Stomach (tissue), 19 donors: ENCODE measurements around the gene SEC23A. TPM values are rescaled to one million over a fixed set of nuclear protein-coding genes. Genes with fewer than 3 reads are reported as not detected.
"Not testable (repeated sequence)": the region's sequence is repeated elsewhere in the genome, so short reads cannot be mapped to it uniquely, and the experiment has no call there.

Experiments
- DNase-seq, 2 donors: peaks; one replicate each; pipeline versions ENCODE4 v3.0.0 to v3.0.0-alpha.2; 2013 to 2019
- H3K27ac ChIP-seq, 5 donors: fragments of 200-600 bp in 4 of 5; sonication (generic) in 4 of 5; one replicate each; pipeline ENCODE4 v1.5.1; 2013 to 2019; ENCODE audit warnings: mild to moderate bottlenecking in 1 of 5, moderate library complexity in 1 of 5
- H3K27me3 ChIP-seq, 3 donors: fragments of 200-600 bp; sonication (generic); one replicate each; pipeline ENCODE4 v1.5.1; 2017 to 2019; ENCODE audit warnings: mixed run types in 1 of 3
- H3K36me3 ChIP-seq, 4 donors: fragments of 200-600 bp; sonication (generic); 1 replicate in 3 of 4; 2 replicates in 1 of 4; pipeline ENCODE4 v1.5.1; 2016 to 2019
- H3K4me1 ChIP-seq, 4 donors: fragments of 200-600 bp; sonication (generic); one replicate each; pipeline ENCODE4 v1.5.1; 2016 to 2019
- H3K4me3 ChIP-seq, 4 donors: fragments of 200-600 bp; sonication (generic) in 3 of 4; one replicate each; pipeline ENCODE4 v1.5.1; 2016 to 2019; ENCODE audit warnings: mild to moderate bottlenecking in 1 of 4
- H3K9me3 ChIP-seq, 4 donors: fragments of 200-600 bp; sonication (generic); one replicate each; pipeline ENCODE4 v1.5.1; 2016 to 2019
- CTCF ChIP-seq, 7 experiments: fragments of 450-650 bp in 4 of 7; fragments of 200-600 bp in 3 of 7; sonication (generic) in 3 of 7; IDR thresholded peaks; one replicate each; pipeline ENCODE4 v1.5.1; 2016 to 2019; ENCODE audit warnings: antibody characterized with exemption in 7 of 7, control low read depth in 2 of 7, mild to moderate bottlenecking in 1 of 7
- EP300 ChIP-seq: sonication (generic); formaldehyde crosslinking; IDR thresholded peaks from one replicate; pipeline ENCODE4 v1.6.1; 2017; ENCODE audit warnings: antibody characterized with exemption
- POLR2A ChIP-seq, 4 donors: fragments of 450-650 bp; IDR thresholded peaks; one replicate each; pipeline ENCODE4 v1.6.1; 2016; ENCODE audit warnings: antibody characterized with exemption in 4 of 4, control low read depth in 2 of 4, mild to moderate bottlenecking in 1 of 4, moderate library complexity in 1 of 4
- POLR2AphosphoS5 ChIP-seq, 3 donors: sonication (generic); formaldehyde crosslinking; IDR thresholded peaks; one replicate each; pipeline ENCODE4 v1.6.1; 2016; ENCODE audit warnings: antibody characterized with exemption in 3 of 3
- WGBS, 5 donors: extraction: QIAGEN DNeasy Blood & Tissue Kit in 3 of 5; methylation state at CpG; one replicate each; pipeline versions ENCODE4 v1.1.5 to v1.1.7; 2013 to 2018; 5-methylcytosine and 5-hydroxymethylcytosine counted together
- intact Hi-C: fragments of 100-400 bp; cut with DNase I; formaldehyde crosslinking; loops from one replicate; pipeline ENCODE4 v1.15.1; 2023; ENCODE audit warnings: low total_unique reads
- long read RNA-seq, 10 donors: transcript quantifications; one replicate each; lab custom pipeline, GENCODE V29; 2026
- polyA plus RNA-seq, 3 donors: library from polyadenylated mRNA; stranded (reverse); fragments of 200-250 nt; gene quantifications; one replicate each; pipeline ENCODE4 v1.2.3, GENCODE V29; 2013
- total RNA-seq, 5 donors: library from RNA; depleted of rRNA; stranded (reverse); fragments of >200 nt; gene quantifications; one replicate each; pipeline versions ENCODE4 v1.1.0 to v1.2.3, GENCODE V29; 2014 to 2016
- donor health status: healthy with polysubstance abuse.
- donor health status: Bipolar disorder and iron deficiency.
- donor health status: healthy.

Gene SEC23A
- 100 to 1,000 TPM in 3 of 5 donors, 10 to 100 TPM in 2; 54.6 to 584 (median 171) TPM for total RNA-seq
- polyA plus RNA-seq, result 10 to 100 TPM; 12.3 to 14.8 (median 14.4) TPM
- long read RNA-seq, donor 1, full-length matches to known transcripts, result 7 of 12 reads
- long read RNA-seq, donor 1, partial matches to known transcripts, result 5 of 12 reads
- long read RNA-seq, donor 1, other reads (novel, unspliced or antisense), result 0 of 12 reads
- long read RNA-seq, donor 2, full-length matches to known transcripts, result 10 of 19 reads
- long read RNA-seq, donor 2, partial matches to known transcripts, result 9 of 19 reads
- long read RNA-seq, donor 2, other reads (novel, unspliced or antisense), result 0 of 19 reads
- long read RNA-seq, donor 3, full-length matches to known transcripts, result 8 of 8 reads
- long read RNA-seq, donor 3, partial matches to known transcripts, result 0 of 8 reads
- long read RNA-seq, donor 3, other reads (novel, unspliced or antisense), result 0 of 8 reads
- long read RNA-seq, donor 4, result 0 reads
- long read RNA-seq, donor 5, full-length matches to known transcripts, result 8 of 8 reads
- long read RNA-seq, donor 5, partial matches to known transcripts, result 0 of 8 reads
- long read RNA-seq, donor 5, other reads (novel, unspliced or antisense), result 0 of 8 reads
- long read RNA-seq, donor 6, full-length matches to known transcripts, result 10 of 479 reads
- long read RNA-seq, donor 6, partial matches to known transcripts, result 454 of 479 reads
- long read RNA-seq, donor 6, other reads (novel, unspliced or antisense), result 15 of 479 reads
- long read RNA-seq, donor 7, full-length matches to known transcripts, result 11 of 222 reads
- long read RNA-seq, donor 7, partial matches to known transcripts, result 166 of 222 reads
- long read RNA-seq, donor 7, other reads (novel, unspliced or antisense), result 45 of 222 reads
- long read RNA-seq, donor 8, full-length matches to known transcripts, result 6 of 6 reads
- long read RNA-seq, donor 8, partial matches to known transcripts, result 0 of 6 reads
- long read RNA-seq, donor 8, other reads (novel, unspliced or antisense), result 0 of 6 reads
- long read RNA-seq, donor 9, full-length matches to known transcripts, result 10 of 10 reads
- long read RNA-seq, donor 9, partial matches to known transcripts, result 0 of 10 reads
- long read RNA-seq, donor 9, other reads (novel, unspliced or antisense), result 0 of 10 reads
- long read RNA-seq, donor 10, full-length matches to known transcripts, result 7 of 7 reads
- long read RNA-seq, donor 10, partial matches to known transcripts, result 0 of 7 reads
- long read RNA-seq, donor 10, other reads (novel, unspliced or antisense), result 0 of 7 reads

GRCh38 chr14:39102969-39103957, at the start of gene SEC23A:
Gene SEC23A, minus strand, starts transcription at chr14:39103235. Its CDS starts 7,117 bp downstream, at chr14:39096118.
- 0 to 2% (median 1%) methylated on average over 13 to 58 of the region's 58 CpGs for WGBS, 5 donors
- Histone ChIP-seq H3K9me3 (no peaks in the 10 kb centered on the region), H3K4me3 (peak within 1 kb of the TSS; percentile 73 to 96 (median 90)), H3K27me3 (no peaks in the 10 kb centered on the region), H3K27ac (peak within 1 kb of the TSS; percentile 97 to 100 (median 99)), H3K36me3 (no peaks in the 10 kb centered on the region), H3K4me1 (peaks cover 14 to 60% (median 38%) of the 10 kb centered on the region in 4 donors)
- intact Hi-C loops, result loop anchor here (10.0 kb wide), 1 partner anchor 62 kb away; no protein-coding TSS in a partner anchor
- peak; percentile 92 to 97 for DNase-seq
- TF ChIP-seq EP300, result no peak
- peak; percentile 70 to 98 (median 96) for TF ChIP-seq POLR2AphosphoS5 (IDR thresholded peaks at IDR 0.05)
- TF ChIP-seq POLR2A (IDR thresholded peaks at IDR 0.05), result peak in 2 of 4 donors; percentile 62 to 85

GRCh38 chr14:39145266-39145966, 42.4 kb upstream of the SEC23A start:
- DNase-seq, result peak in 1 of 2 donors; percentile 52

GRCh38 chr14:39143226-39143625, 40.2 kb upstream of the SEC23A start:
- intact Hi-C loops, H3K4me3 ChIP-seq, H3K9me3 ChIP-seq, H3K4me1 ChIP-seq, H3K27ac ChIP-seq, DNase-seq, H3K27me3 ChIP-seq: not testable (repeated sequence)
- WGBS, 5 donors, result 66 to 79% (median 73%) methylated on average over 2 of the region's 2 CpGs
- H3K36me3 ChIP-seq, result peaks cover 0 to 64% (median 52%) of the 10 kb centered on the region in 4 donors

More at GRCh38 chr14:39145266-39145966, 42.4 kb upstream of the SEC23A start:
- H3K27ac ChIP-seq, result no peak overlapping the region
- TF ChIP-seq POLR2A (IDR thresholded peaks at IDR 0.05) (no peak), CTCF (IDR thresholded peaks at IDR 0.05) (no peak), EP300 (no peak), POLR2AphosphoS5 (IDR thresholded peaks at IDR 0.05) (no peak)
- 48 to 75% (median 60%) methylated on average over 7 of the region's 7 CpGs for WGBS, 5 donors
- H3K9me3 ChIP-seq, result no peaks in the 10 kb centered on the region
- no peaks in the 10 kb centered on the region for H3K27me3 ChIP-seq
- H3K4me3 ChIP-seq, result no peak overlapping the region
- intact Hi-C loops, result no loop called here
- peaks cover 0 to 70% (median 53%) of the 10 kb centered on the region in 4 donors for H3K36me3 ChIP-seq
- no peaks in the 10 kb centered on the region for H3K4me1 ChIP-seq

- H3K27ac ChIP-seq, DNase-seq, H3K4me3 ChIP-seq, H3K4me1 ChIP-seq, intact Hi-C loops, H3K27me3 ChIP-seq, H3K9me3 ChIP-seq: not testable (repeated sequence)
- H3K36me3 ChIP-seq, result peaks cover 3 to 63% (median 53%) of the 10 kb centered on the region in 4 donors
- 83 to 100% (median 95%) methylated on average over 1 of the region's 1 CpG for WGBS, 5 donors
Measured at GRCh38 chr14:39141623-39142022, 38.6 kb upstream of the SEC23A start.
